GM23248 (cell line): ENCODE results near the gene NACC2. TPM values are rescaled to one million over a fixed set of nuclear protein-coding genes. Genes with fewer than 3 reads are reported as not detected.
"Not testable (repeated sequence)": the region's sequence is repeated elsewhere in the genome, so short reads cannot be mapped to it uniquely, and the experiment has no call there.

ENCODE experiments used
- DNase-seq: peaks from one replicate; pipeline ENCODE4 v3.0.0-alpha.2; 2015
- H2AFZ ChIP-seq: fragments of 200-600 bp; sonication (generic); 2 replicates; pipeline ENCODE4 v1.6.1; 2016; ENCODE audit warnings: antibody characterized with exemption
- H3F3A ChIP-seq: fragments of 200-600 bp; sonication (generic); 2 replicates; pipeline ENCODE4 v1.6.1; 2016; ENCODE audit warnings: mild to moderate bottlenecking, antibody characterized with exemption, mixed run types; ENCODE audit not compliant: insufficient read depth
- H3K27ac ChIP-seq: fragments of 200-600 bp; sonication (generic); 2 replicates; pipeline ENCODE4 v1.5.1; 2016; ENCODE audit warnings: mild to moderate bottlenecking
- H3K27me3 ChIP-seq: fragments of 200-600 bp; sonication (generic); replicated peaks from 2 replicates; pipeline ENCODE4 v1.6.1; 2016; ENCODE audit warnings: mild to moderate bottlenecking; ENCODE audit not compliant: insufficient read depth
- H3K36me3 ChIP-seq: fragments of 200-600 bp; sonication (generic); 2 replicates; pipeline ENCODE4 v1.6.1; 2016; ENCODE audit warnings: low read depth, mild to moderate bottlenecking
- H3K4me1 ChIP-seq: fragments of 200-600 bp; sonication (generic); 2 replicates; pipeline ENCODE4 v1.6.1; 2016; ENCODE audit warnings: mild to moderate bottlenecking; ENCODE audit not compliant: insufficient read depth
- H3K4me2 ChIP-seq: fragments of 200-600 bp; sonication (generic); one replicate; pipeline ENCODE4 v1.6.1; 2016; ENCODE audit warnings: mild to moderate bottlenecking; ENCODE audit not compliant: unreplicated experiment
- H3K4me3 ChIP-seq: fragments of 200-600 bp; sonication (generic); 2 replicates; pipeline ENCODE4 v1.5.1; 2016; ENCODE audit warnings: mild to moderate bottlenecking
- H3K79me2 ChIP-seq: fragments of 200-600 bp; sonication (generic); 2 replicates; pipeline ENCODE4 v1.6.1; 2016; ENCODE audit warnings: mild to moderate bottlenecking; ENCODE audit not compliant: insufficient read depth
- H3K9ac ChIP-seq: fragments of 200-600 bp; sonication (generic); 2 replicates; pipeline ENCODE4 v1.6.1; 2016; ENCODE audit warnings: mild to moderate bottlenecking
- H3K9me2 ChIP-seq: fragments of 200-600 bp; sonication (generic); 2 replicates; pipeline ENCODE4 v1.6.1; 2016; ENCODE audit warnings: mixed run types, mild to moderate bottlenecking, moderate library complexity; ENCODE audit not compliant: insufficient read depth
- H3K9me3 ChIP-seq: fragments of 200-600 bp; sonication (generic); one replicate; pipeline ENCODE4 v1.6.1; 2017; ENCODE audit warnings: low read depth
- H4K20me1 ChIP-seq: fragments of 200-600 bp; sonication (generic); 2 replicates; pipeline ENCODE4 v1.6.0; 2016; ENCODE audit not compliant: insufficient read depth
- EZH2 ChIP-seq: fragments of 200-600 bp; sonication (generic); IDR thresholded peaks from 2 replicates; pipeline ENCODE4 v1.6.1; 2018; ENCODE audit warnings: antibody characterized with exemption, mild to moderate bottlenecking; ENCODE audit not compliant: insufficient read depth, poor library complexity, severe bottlenecking
- EZH2phosphoT487 ChIP-seq: fragments of 200-600 bp; sonication (generic); IDR thresholded peaks from 2 replicates; pipeline ENCODE4 v1.6.1; 2018; ENCODE audit warnings: antibody characterized with exemption, moderate library complexity, mild to moderate bottlenecking, low read depth; ENCODE audit not compliant: insufficient read depth
- WGBS, 2 experiments: methylation state at CpG; one replicate each; pipeline ENCODE4 v1.1.6; 2015 to 2017; ENCODE audit warnings: low lambda C conversion rate in 2 of 2, low coverage in 1 of 2; ENCODE audit errors: missing lambda C conversion rate in 2 of 2; 5-methylcytosine and 5-hydroxymethylcytosine counted together
- in situ Hi-C: fragments of 300-500 bp; cut with MboI; formaldehyde crosslinking; loops from 2 replicates; pipeline ENCODE4 v1.15.0; 2020
- polyA plus RNA-seq: library from polyadenylated mRNA; unstranded; fragments of >200 nt; fragmentation: Nextera tagmentation; extraction: Ambion mirVana; gene quantifications from 2 replicates; pipeline ENCODE4 v1.2.1, GENCODE V29; 2016
- total RNA-seq: library from RNA; depleted of rRNA; stranded (reverse); fragments of >200 nt; shearing (Covaris generic); gene quantifications from 2 replicates; pipeline ENCODE4 v1.2.3, GENCODE V29; 2014

The NACC2 gene
- total and polyA plus RNA-seq, 2 experiments from 2014 or later, result 5.3 to 30.7 TPM

GRCh38 chr9:136031094-136031493 is 64.0 kb downstream of the NACC2 start:
- H2AFZ ChIP-seq, result no peak overlapping the region
- in situ Hi-C loops, result no loop called here
- H3K9ac ChIP-seq, result no peak overlapping the region
- 97 to 100% methylated on average over 8 of the region's 8 CpGs for WGBS, 2 experiments
- no peak for DNase-seq
- H3K4me2 ChIP-seq, result no peak overlapping the region
- H3K4me3 ChIP-seq, result no peak overlapping the region
- H3K4me1 ChIP-seq, result no peaks in the 10 kb centered on the region
- peaks cover 3% of the 10 kb centered on the region; the same call in 1 of the 2 replicates for H4K20me1 ChIP-seq
- no peaks in the 10 kb centered on the region for H3K36me3 ChIP-seq
- H3K79me2 ChIP-seq, result peaks cover 83% of the 10 kb centered on the region
- H3K27me3 ChIP-seq, result no peaks in the 10 kb centered on the region
- H3K9me2 ChIP-seq, result no peaks in the 10 kb centered on the region
- H3K9me3 ChIP-seq, result no peaks in the 10 kb centered on the region
- no peak for TF ChIP-seq EZH2
- TF ChIP-seq EZH2phosphoT487, result no peak
- H3K27ac ChIP-seq, result no peak overlapping the region
- H3F3A ChIP-seq, result 0 out of 2 replicates have a peak, but pooled peaks cover 8% of the 10 kb centered on the region

- H2AFZ ChIP-seq, result no peak overlapping the region
- H3K27ac ChIP-seq, result no peak overlapping the region
- no peaks in the 10 kb centered on the region for H3K4me1 ChIP-seq
- in situ Hi-C loops, result no loop called here
- H3F3A ChIP-seq, result no peaks in the 10 kb centered on the region
- TF ChIP-seq EZH2phosphoT487 (no peak), EZH2 (no peak)
- H3K79me2 ChIP-seq, result peaks cover 83% of the 10 kb centered on the region
- no peak for DNase-seq
- H4K20me1 ChIP-seq, result peaks cover 3% of the 10 kb centered on the region; the same call in 1 of the 2 replicates
- H3K4me3 ChIP-seq, result no peak overlapping the region
- no peaks in the 10 kb centered on the region for H3K27me3 ChIP-seq
- H3K9me2 ChIP-seq, result no peaks in the 10 kb centered on the region
- 95 to 96% methylated on average over 12 of the region's 12 CpGs for WGBS, 2 experiments
- H3K9ac ChIP-seq, result no peak overlapping the region
- H3K9me3 ChIP-seq, result no peaks in the 10 kb centered on the region
- no peak overlapping the region for H3K4me2 ChIP-seq
- no peaks in the 10 kb centered on the region for H3K36me3 ChIP-seq
These were observed 65.5 kb downstream of the NACC2 start for GRCh38 chr9:136029556-136029955.

GRCh38 chr9:136028760-136029470 is 66.2 kb downstream of the NACC2 start:
- Histone ChIP-seq H3K4me3 (no peak overlapping the region), H3K79me2 (peaks cover 78% of the 10 kb centered on the region)
- in situ Hi-C loops, result no loop called here

GRCh38 chr9:136026943-136027289 is 68.2 kb downstream of the NACC2 start:
- H3K36me3 ChIP-seq, H3K4me2 ChIP-seq, H3F3A ChIP-seq, H3K9ac ChIP-seq, H3K9me3 ChIP-seq, H3K9me2 ChIP-seq, DNase-seq, H3K4me1 ChIP-seq, H3K27ac ChIP-seq, H4K20me1 ChIP-seq, H3K4me3 ChIP-seq, H2AFZ ChIP-seq, H3K27me3 ChIP-seq, in situ Hi-C loops: not testable (repeated sequence)
- 96 to 98% methylated on average over 8 of the region's 8 CpGs for WGBS, 2 experiments
- H3K79me2 ChIP-seq, result peaks cover 62% of the 10 kb centered on the region

More at GRCh38 chr9:136028760-136029470, 66.2 kb downstream of the NACC2 start:
- DNase-seq, result no peak
- Histone ChIP-seq H3K36me3 (no peaks in the 10 kb centered on the region), H3K27ac (no peak overlapping the region), H3K4me2 (no peak overlapping the region), H3K27me3 (no peaks in the 10 kb centered on the region), H3K4me1 (no peaks in the 10 kb centered on the region), H3K9me3 (no peaks in the 10 kb centered on the region), H3F3A (no peaks in the 10 kb centered on the region), H2AFZ (no peak overlapping the region), H3K9me2 (no peaks in the 10 kb centered on the region), H3K9ac (no peak overlapping the region), H4K20me1 (peaks cover 3% of the 10 kb centered on the region; the same call in 1 of the 2 replicates)
- TF ChIP-seq EZH2phosphoT487 (no peak), EZH2 (no peak)
- WGBS, 2 experiments, result 83 to 88% methylated on average over 10 of the region's 10 CpGs
